GM18508 (cell line): ENCODE measurements around the gene DEGS2.

Source experiments
- ATAC-seq: cut with Tn5 transposase; IDR thresholded peaks from one replicate; pipeline ENCODE4 v1.9.1; 2021; ENCODE audit warnings: moderate number of reproducible peaks; ENCODE audit not compliant: insufficient read depth, unreplicated experiment

Gene DEGS2

DNA sequence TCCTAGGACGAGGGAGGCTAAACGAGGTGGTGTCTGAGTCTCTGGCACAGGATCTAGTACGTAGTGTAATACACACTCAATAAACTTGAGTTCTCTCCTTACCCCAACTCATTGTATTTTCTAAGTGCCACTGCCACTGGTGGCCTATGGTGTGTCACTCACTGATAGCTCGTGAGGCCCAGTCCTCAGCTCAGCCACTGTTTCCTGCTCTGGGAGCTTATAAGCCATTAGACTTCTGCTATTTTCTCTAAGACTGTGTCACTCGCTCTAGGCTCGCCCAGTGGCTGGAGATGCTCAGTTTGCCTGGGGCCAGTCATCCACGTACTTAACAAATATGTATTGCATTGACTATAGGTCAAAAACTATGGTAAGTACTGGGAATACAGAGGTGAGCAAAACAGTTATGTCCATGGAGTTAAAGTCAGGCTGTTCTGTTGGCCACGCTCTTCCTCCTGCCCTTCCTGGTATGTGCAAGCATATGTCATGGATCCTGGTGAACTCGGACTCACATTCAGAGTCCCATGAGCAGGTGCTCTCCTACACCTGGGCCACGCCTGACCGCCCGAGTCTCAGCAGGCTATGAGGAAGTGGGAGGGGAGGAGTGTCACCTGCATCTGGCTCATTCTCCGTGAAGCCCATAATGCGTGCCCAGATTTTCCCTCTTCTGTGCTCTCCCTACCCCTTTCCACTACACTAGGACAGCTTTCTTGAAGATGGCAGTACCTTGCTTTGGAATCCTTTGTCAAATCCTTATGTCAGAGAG lies 41.6 kb downstream of the DEGS2 start:
- ATAC-seq: no peak

DNA sequence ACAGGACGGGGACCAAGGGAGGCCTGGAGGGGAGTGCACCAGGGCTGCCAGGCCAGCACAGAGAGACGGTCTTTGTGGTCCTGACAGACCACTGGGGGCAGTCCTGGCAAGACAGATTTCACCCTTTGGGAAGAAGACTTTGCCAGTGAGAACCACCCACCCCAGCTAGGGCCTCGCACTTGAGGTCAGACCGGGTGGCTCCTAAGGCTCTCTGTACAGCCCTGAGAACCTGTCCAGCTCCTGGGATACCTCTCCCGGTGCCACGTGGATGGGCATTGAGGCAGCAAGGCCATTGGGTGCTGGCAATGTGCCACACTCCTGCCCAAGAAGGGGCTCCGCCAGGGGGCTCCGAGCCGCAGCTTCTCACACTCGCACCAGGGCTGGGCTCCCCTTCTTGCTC lies 42.4 kb downstream of the DEGS2 start:
- ATAC-seq: no peak

GRCh38 chr14:100116134-100116533 lies 43.3 kb downstream of the DEGS2 start:
- no peak for ATAC-seq

DNA sequence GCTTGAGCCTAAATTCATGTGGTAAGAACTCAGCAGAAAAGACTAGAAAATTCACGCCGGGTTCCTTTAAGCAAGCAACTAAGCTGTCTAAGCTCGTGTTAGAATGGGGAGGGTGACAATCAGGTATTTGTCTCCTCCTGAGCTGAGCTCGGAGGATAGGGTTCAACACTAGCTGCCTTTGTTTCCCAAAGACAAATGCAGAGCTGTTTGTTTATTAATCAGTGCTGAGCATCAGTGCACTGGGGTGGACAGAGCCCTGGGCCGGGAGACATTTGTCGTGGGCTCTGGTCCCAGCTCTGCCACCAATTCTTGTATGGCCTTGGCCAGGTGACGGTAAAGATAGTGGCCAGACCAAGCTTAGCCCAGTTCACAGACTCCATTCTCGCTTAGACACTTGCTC lies 43.7 kb downstream of the DEGS2 start:
- no peak for ATAC-seq

GRCh38 chr14:100115236-100115635 lies 44.2 kb downstream of the DEGS2 start:
- no peak for ATAC-seq

GRCh38 chr14:100114109-100114765 lies 45.2 kb downstream of the DEGS2 start:
- ATAC-seq: no peak

- no peak for ATAC-seq
Observed at GRCh38 chr14:100111931-100112704, 47.3 kb downstream of the DEGS2 start.

- no peak for ATAC-seq
Observed at GRCh38 chr14:100110816-100111215, 48.6 kb downstream of the DEGS2 start.

- no peak for ATAC-seq
Observed at GRCh38 chr14:100109594-100109955, 49.9 kb downstream of the DEGS2 start.

DNA sequence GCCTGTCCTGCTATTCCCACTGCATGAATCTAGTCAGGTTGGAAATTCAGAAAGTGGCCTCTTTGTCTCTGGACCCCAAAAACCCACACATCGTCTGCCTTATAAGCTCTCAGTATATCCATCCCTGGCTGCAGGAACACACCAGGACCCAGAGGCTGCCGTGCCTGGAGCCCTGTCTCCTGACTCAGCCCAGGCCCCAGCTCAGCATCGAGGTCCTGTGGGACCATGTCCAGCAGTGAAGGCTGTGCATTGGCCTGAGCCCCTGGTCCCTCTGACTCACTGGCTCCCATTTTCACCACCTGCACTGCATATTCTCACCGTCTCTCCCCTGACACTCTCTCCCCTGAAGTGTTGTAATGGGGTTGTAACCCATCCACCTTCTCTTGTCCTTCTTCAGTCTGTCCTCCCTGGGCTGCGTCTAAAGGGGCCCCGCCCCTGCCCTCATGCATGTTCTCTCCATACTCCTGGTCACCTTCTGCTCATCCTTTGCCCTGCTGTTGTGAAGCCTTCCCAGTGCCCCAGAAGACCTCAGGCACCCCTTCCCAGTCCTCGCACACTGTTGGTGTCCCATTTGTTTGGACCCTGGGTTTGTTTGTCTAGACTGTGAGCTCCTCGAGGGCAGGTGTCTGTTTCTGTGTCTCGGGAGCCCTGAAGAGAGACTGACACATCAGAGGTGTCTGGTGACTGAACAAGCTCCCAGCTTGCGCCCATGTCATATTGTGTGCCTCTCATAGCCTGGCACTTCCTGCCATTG lies 50.4 kb downstream of the DEGS2 start:
- ATAC-seq: no peak

DNA sequence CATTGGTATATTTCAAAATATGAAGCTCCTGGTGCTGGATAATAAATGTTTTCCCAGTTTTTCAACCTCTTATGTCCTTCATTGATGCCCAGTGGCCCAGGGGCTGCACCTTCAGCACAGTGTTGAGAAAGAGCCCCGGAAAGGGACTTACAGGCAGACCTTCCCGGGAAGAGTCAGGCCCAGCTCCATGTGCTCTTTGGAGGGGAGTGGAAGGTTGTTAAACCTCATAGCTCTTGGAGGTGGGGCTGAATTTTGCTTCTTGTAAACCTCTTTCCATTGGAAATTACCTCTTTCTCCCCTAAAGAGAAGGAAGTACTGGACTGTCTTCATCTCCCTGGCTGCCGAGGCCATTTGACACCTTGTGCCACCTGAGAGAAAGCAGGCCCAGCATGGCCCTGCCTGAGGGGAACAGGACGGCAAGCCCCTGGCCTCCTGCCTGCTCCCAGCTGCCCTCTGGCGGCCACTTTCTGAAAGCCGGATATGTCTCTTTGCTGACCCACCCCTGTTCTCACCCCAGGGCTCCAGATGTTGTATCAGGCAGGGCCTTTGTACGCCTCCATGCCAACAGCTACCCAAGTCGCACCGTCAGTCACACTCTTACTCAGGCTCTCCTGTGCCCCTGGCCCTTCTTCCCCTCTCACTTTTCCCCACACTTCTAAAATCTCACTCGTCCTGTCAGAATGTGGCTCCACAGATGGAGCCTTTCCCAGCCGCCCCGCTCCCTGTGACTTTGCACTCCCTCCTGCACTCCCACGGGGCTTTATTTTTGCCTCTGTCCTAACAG lies 51.2 kb downstream of the DEGS2 start:
- ATAC-seq: no peak

DNA sequence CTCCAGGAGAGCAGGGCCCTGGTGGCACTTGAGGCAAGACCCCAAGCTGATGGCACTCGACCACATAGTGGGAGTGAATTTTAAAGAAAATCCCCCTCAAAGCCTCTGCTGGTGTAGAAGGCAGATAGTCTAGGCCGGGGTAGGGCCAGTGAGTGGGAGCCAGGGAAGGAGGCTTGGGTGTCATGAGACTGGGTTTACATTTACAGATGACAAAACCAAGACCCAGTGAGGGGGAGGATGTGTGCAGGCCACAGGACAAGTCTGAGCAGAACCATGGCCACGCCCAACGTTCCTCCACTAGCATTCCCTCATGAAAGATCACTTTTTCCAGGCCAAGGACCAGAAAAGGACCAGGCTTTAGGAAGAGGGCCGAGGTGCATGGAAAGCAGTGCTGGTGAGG lies 52.2 kb downstream of the DEGS2 start:
- no peak for ATAC-seq

DNA sequence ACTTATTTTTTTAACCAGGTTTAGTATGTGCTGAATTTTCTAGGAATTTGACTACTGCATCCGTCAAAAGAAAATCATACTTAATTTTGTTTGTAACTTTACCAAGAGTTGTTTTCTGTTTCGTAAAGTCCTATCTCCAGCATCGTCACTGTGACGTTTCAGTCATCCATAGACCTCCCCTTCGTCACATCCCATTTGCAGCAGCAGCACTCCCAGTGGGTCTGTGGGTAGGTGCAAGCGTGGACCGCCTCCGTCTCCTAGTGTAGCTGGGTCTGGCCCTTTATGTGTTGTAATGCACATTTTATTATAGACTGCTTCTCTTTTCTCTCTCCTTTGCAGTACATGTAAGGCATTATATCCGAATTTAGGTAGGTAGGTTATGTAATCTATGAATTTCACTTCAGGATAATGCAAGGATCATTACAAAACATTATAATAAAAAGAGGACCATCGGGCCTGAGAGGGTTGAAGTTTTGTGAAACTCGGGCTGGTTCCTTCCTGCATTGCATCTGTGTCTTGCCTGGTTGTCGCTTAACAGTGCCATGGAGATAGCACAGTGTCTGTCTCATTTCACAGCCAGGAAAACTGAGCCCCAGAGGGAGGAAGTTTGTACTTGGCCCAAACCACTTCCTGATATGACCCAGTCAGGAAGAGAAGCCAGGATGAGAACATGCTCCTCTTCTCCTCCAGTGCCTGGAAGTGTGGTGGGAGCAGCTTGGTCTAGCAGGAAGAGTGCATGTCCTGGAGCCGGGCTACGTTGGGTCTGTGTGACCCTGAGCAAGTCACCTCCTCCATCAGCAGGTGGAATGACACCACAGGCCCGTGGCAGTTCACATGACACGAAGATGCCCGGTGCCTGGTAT lies 53.0 kb downstream of the DEGS2 start:
- ATAC-seq: no peak

- no peak for ATAC-seq
Observed at GRCh38 chr14:100105357-100106169, 53.9 kb downstream of the DEGS2 start.

DNA sequence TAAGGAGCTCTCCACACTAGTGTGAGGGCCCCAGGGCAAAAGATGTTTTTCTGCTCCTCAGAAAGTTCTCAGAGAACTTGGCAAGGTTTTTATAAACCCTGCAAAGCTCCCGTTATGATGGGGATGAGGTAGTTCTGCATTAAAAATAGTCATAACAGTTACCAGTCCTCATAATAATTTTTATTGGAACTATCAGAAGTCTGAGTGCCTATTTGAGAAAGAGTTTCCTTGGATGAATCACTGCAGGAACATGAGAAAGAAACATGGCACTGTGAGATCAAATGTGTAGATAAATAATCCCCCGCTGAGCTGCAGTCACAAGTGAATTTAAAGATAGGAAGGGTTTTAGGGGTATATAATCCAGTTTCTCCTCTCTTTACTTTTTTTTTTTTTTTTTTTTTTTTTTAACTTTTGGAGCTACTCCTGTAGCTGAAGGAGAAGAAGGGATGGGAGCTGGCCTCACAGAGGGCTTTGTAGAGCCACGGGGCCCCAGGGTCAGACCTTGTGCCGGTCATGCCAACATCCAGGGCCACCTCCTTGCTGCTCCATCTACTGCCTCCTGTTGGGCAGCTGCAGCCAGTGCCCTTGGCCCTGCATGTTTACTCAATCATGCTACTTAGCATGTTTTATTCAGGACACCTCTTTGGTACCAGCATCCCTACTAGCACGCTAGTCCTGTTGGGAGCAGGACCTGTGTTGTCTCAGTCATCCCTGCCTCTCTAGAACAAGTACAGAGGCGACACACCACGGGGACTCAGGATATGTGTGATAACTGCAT lies 54.7 kb downstream of the DEGS2 start:
- no peak for ATAC-seq

GRCh38 chr14:100104006-100104352 lies 55.5 kb downstream of the DEGS2 start:
- ATAC-seq: no peak

DNA sequence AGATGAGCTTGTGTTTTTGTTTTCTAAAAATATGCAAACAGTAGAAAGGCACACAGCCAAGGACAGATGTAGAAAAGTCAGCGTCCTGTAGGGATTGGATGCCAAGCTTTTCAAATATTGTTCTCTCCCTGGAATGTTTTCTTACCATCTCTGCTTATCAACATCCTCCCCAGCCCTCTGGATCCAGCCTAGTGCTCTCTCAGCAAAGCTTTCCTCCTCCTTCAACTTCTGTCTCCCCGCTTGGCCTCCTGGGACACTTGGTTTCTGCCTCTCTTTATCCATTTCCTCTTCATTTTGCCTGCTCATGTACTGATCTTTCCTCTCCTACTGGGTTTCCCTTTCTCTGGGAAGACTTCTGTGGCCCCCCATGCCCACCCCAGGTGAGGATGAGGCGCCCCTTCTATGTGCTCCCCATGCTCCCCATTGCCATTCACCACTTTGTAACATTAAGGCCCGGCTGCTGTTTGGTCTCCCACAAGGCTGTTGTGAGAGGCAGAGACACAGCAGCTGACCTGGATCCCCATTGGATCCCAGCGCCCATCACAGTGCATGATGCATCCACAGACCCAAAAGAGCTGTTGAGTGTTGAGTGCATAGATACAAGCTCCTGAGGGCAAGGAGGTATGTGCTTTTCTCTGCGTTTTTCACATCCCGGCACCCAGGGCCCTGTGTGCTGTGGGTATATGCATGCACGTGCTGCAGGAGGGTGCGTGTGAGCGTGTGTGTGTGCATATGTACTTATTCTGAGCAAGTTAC lies 56.0 kb downstream of the DEGS2 start:
- no peak for ATAC-seq
